Loucy (cell line): ENCODE data around the gene PCBP3.

ENCODE experiments used
- H2AFZ ChIP-seq: fragments of 200-600 bp; sonication (generic); 2 replicates; pipeline ENCODE4 v1.6.0; 2016; ENCODE audit warnings: antibody characterized with exemption, mild to moderate bottlenecking, low read length, moderate library complexity
- H3F3A ChIP-seq: fragments of 200-600 bp; 2 replicates; pipeline ENCODE4 v1.6.0; 2016; ENCODE audit warnings: antibody characterized with exemption, low read depth, mild to moderate bottlenecking
- H3K27me3 ChIP-seq: fragments of 200-600 bp; sonication (generic); 2 replicates; pipeline ENCODE4 v1.6.1; 2014; ENCODE audit warnings: low read length, mild to moderate bottlenecking; ENCODE audit not compliant: insufficient read depth, poor library complexity, severe bottlenecking
- H3K36me3 ChIP-seq: fragments of 200-600 bp; sonication (generic); 2 replicates; pipeline ENCODE4 v1.6.1; 2016; ENCODE audit warnings: low read length; ENCODE audit not compliant: insufficient read depth
- H3K4me1 ChIP-seq: fragments of 200-600 bp; sonication (generic); 2 replicates; pipeline ENCODE4 v1.5.1; 2014; ENCODE audit warnings: low read length, mild to moderate bottlenecking; ENCODE audit not compliant: insufficient read depth, poor library complexity, severe bottlenecking
- H3K4me2 ChIP-seq: fragments of 200-600 bp; sonication (generic); 2 replicates; pipeline ENCODE4 v1.6.0; 2014; ENCODE audit warnings: antibody characterized with exemption, low read length, low read depth, mild to moderate bottlenecking; ENCODE audit not compliant: poor library complexity, severe bottlenecking
- H3K4me3 ChIP-seq: fragments of 200-600 bp; sonication (generic); 2 replicates; pipeline ENCODE4 v1.5.1; 2014; ENCODE audit warnings: low read length, mild to moderate bottlenecking, mixed read lengths; ENCODE audit not compliant: poor library complexity, severe bottlenecking
- H3K79me2 ChIP-seq: fragments of 200-600 bp; sonication (generic); 2 replicates; pipeline ENCODE4 v1.6.1; 2014; ENCODE audit warnings: low read length; ENCODE audit not compliant: insufficient read depth
- H3K9ac ChIP-seq: fragments of 200-600 bp; sonication (generic); 2 replicates; pipeline ENCODE4 v1.6.0; 2014; ENCODE audit warnings: mild to moderate bottlenecking, low read depth, low read length, moderate library complexity; ENCODE audit not compliant: poor library complexity, severe bottlenecking
- H3K9me2 ChIP-seq: fragments of 200-600 bp; sonication (generic); replicated peaks from 2 replicates; pipeline ENCODE4 v1.6.1; 2016; ENCODE audit warnings: low read depth, low read length, mixed read lengths
- H3K9me3 ChIP-seq: fragments of 200-600 bp; sonication (generic); 2 replicates; pipeline ENCODE4 v1.6.1; 2014; ENCODE audit warnings: mild to moderate bottlenecking, antibody characterized with exemption, low read length, low read depth; ENCODE audit not compliant: insufficient read depth
- H4K20me1 ChIP-seq: fragments of 200-600 bp; sonication (generic); 2 replicates; pipeline ENCODE4 v1.6.0; 2014; ENCODE audit warnings: antibody characterized with exemption, low read length, mild to moderate bottlenecking; ENCODE audit not compliant: insufficient read depth, poor library complexity, severe bottlenecking
- CTCF ChIP-seq: fragments of 200-600 bp; sonication (generic); conservative IDR thresholded peaks from 2 replicates; pipeline ENCODE4 v1.5.1; 2014; ENCODE audit warnings: mild to moderate bottlenecking, antibody characterized with exemption, low read length
- EZH2phosphoT487 ChIP-seq: fragments of 200-600 bp; IDR thresholded peaks from 2 replicates; pipeline ENCODE4 v1.6.1; 2018; ENCODE audit warnings: antibody characterized with exemption, mild to moderate bottlenecking, moderate library complexity, borderline replicate concordance

Gene PCBP3

GRCh38 chr21:45970674-45971615 lies 327.4 kb downstream of the PCBP3 start:
- Histone ChIP-seq H2AFZ (no peak overlapping the region), H3K4me3 (no peak overlapping the region), H3K4me2 (no peak overlapping the region), H3K9me3 (no peaks in the 10 kb centered on the region), H4K20me1 (no peaks in the 10 kb centered on the region), H3K79me2 (no peaks in the 10 kb centered on the region), H3K27me3 (no peaks in the 10 kb centered on the region), H3K9me2 (no peaks in the 10 kb centered on the region), H3K9ac (no peak overlapping the region), H3K4me1 (peaks cover 31% of the 10 kb centered on the region), H3F3A (no peaks in the 10 kb centered on the region), H3K36me3 (no peaks in the 10 kb centered on the region)
- TF ChIP-seq EZH2phosphoT487: no peak
- TF ChIP-seq CTCF: peak; percentile 89

- no peak overlapping the region for H2AFZ ChIP-seq
- no peak overlapping the region for H3K4me3 ChIP-seq
- H3K4me1 ChIP-seq: peaks cover 34% of the 10 kb centered on the region
- TF ChIP-seq CTCF: no peak
- TF ChIP-seq EZH2phosphoT487: no peak
- no peaks in the 10 kb centered on the region for H3K79me2 ChIP-seq
- no peak overlapping the region for H3K9ac ChIP-seq
- no peaks in the 10 kb centered on the region for H3K27me3 ChIP-seq
- no peak overlapping the region for H3K4me2 ChIP-seq
- no peaks in the 10 kb centered on the region for H3F3A ChIP-seq
- H3K9me3 ChIP-seq: no peaks in the 10 kb centered on the region
- H3K36me3 ChIP-seq: no peaks in the 10 kb centered on the region
- no peaks in the 10 kb centered on the region for H4K20me1 ChIP-seq
- H3K9me2 ChIP-seq: no peaks in the 10 kb centered on the region
Observed at GRCh38 chr21:45971616-45972352, 328.3 kb downstream of the PCBP3 start.

- Histone ChIP-seq H3F3A (no peaks in the 10 kb centered on the region), H3K9ac (no peak overlapping the region), H3K27me3 (no peaks in the 10 kb centered on the region), H3K4me1 (peaks cover 36% of the 10 kb centered on the region), H3K4me3 (no peak overlapping the region), H3K9me2 (no peaks in the 10 kb centered on the region), H3K79me2 (no peaks in the 10 kb centered on the region), H3K9me3 (no peaks in the 10 kb centered on the region), H4K20me1 (no peaks in the 10 kb centered on the region), H2AFZ (no peak overlapping the region), H3K36me3 (no peaks in the 10 kb centered on the region), H3K4me2 (no peak overlapping the region)
- TF ChIP-seq CTCF (no peak), EZH2phosphoT487 (no peak)
Observed at GRCh38 chr21:45972353-45972715, 328.8 kb downstream of the PCBP3 start.
